ENCODE measurements around the gene ARHGAP27. TPM values are rescaled to one million over a fixed set of nuclear protein-coding genes. Genes with fewer than 3 reads are reported as not detected.

ARHGAP27 gene
- total RNA-seq, 1 donor from 2014 or later = 71.0 TPM

DNA sequence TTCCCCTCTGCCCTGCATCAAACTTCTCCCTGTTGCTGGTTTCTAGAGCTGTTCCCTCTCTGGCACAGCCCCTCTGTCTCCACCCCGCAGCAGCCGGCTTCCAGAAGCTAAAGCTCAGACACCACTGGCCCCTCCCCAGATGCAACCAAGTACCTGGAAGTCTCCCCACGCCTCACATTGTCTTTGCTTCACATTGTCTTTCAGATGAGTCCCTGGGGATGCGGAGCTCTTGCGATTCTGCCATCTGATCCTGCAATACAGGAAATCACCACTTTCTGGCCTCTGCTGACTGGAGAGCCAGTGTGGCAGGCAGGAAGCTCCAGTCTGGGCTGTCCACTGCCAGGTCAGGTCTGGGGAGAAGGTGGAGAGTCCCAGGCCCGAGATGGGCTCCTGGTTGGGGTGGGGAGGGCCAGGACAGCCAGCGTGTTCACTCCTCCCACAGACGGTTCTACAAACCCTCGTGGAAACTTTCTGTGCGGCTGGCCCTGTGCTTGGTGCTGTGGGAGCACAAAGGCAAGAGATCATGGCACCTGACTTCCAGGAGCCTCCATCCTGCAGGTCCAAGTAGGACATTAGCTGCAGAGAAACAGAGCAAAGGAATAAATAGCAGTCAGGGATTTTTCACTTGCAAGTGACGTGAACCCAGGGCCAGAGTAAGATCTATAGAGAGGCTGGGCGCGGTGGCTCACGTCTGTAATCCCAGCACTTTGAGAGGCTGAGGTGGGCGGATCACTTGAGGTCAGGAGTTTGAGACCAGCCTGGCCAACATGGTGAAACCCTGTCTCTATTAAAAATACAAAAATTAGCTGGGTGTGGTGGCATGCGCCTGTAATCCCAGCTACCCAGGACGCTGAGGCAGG, 67.9 kb downstream of the ARHGAP27 start:
- H3K36me3 ChIP-seq = no peaks in the 10 kb centered on the region
- intact Hi-C loops (cut with DNase I) = no loop called here
- TF ChIP-seq, protein P1, sequence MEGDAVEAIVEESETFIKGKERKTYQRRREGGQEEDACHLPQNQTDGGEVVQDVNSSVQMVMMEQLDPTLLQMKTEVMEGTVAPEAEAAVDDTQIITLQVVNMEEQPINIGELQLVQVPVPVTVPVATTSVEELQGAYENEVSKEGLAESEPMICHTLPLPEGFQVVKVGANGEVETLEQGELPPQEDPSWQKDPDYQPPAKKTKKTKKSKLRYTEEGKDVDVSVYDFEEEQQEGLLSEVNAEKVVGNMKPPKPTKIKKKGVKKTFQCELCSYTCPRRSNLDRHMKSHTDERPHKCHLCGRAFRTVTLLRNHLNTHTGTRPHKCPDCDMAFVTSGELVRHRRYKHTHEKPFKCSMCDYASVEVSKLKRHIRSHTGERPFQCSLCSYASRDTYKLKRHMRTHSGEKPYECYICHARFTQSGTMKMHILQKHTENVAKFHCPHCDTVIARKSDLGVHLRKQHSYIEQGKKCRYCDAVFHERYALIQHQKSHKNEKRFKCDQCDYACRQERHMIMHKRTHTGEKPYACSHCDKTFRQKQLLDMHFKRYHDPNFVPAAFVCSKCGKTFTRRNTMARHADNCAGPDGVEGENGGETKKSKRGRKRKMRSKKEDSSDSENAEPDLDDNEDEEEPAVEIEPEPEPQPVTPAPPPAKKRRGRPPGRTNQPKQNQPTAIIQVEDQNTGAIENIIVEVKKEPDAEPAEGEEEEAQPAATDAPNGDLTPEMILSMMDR (IDR thresholded peaks at IDR 0.05) = no peak

GRCh38 chr17:45363498-45363897, 69.2 kb downstream of the ARHGAP27 start:
- intact Hi-C loops (cut with DNase I) = no loop called here
- no peak overlapping the region for H3K4me3 ChIP-seq
- no peaks in the 10 kb centered on the region for H3K36me3 ChIP-seq
- TF ChIP-seq, protein P1 (IDR thresholded peaks at IDR 0.05) = no peak
- H3K4me1 ChIP-seq = no peaks in the 10 kb centered on the region
- no peak for DNase-seq
- H3K9me3 ChIP-seq = no peaks in the 10 kb centered on the region
- H3K27me3 ChIP-seq (ENCODE audit: low read depth) = no peaks in the 10 kb centered on the region
- no peak overlapping the region for H3K27ac ChIP-seq
- no peak for ATAC-seq

More for the DNA sequence above, 67.9 kb downstream of the ARHGAP27 start:
- no peaks in the 10 kb centered on the region for H3K27me3 ChIP-seq (ENCODE audit: low read depth)
- no peaks in the 10 kb centered on the region for H3K4me1 ChIP-seq
- H3K4me3 ChIP-seq = no peak overlapping the region
- no peaks in the 10 kb centered on the region for H3K9me3 ChIP-seq
- DNase-seq (no peak), ATAC-seq (no peak)
- H3K27ac ChIP-seq = no peak overlapping the region

DNA sequence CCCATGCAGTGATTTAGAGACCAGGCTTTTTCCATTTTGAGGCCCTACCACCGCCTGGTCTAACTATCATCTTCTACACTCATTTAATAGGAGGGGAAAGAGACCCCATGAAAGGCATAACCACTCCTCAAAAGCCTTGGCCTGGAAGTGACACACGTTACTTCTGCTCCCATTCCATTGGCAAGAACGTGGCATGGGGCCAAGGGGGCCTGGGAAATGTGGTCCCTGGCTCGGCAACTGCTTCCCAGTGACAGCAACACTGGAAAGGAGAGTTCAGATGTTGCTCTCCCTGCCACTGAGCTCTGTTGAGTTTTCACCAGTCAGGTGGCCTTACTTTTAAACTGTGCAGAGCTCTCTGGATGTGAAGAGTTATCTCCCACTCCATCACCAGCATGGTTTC, 70.7 kb downstream of the ARHGAP27 start:
- ATAC-seq = no peak
- H3K9me3 ChIP-seq = no peaks in the 10 kb centered on the region
- intact Hi-C loops (cut with DNase I) = no loop called here
- DNase-seq = peak; percentile 22
- TF ChIP-seq, protein P1 (IDR thresholded peaks at IDR 0.05) = no peak
- H3K4me1 ChIP-seq = no peaks in the 10 kb centered on the region
- H3K36me3 ChIP-seq = no peaks in the 10 kb centered on the region
- H3K27ac ChIP-seq = no peak overlapping the region
- no peaks in the 10 kb centered on the region for H3K27me3 ChIP-seq (ENCODE audit: low read depth)
- no peak overlapping the region for H3K4me3 ChIP-seq

- TF ChIP-seq, protein P1 (IDR thresholded peaks at IDR 0.05) = no peak
- DNase-seq = peak; percentile 1
- Histone ChIP-seq H3K4me1 (no peaks in the 10 kb centered on the region), H3K9me3 (no peaks in the 10 kb centered on the region), H3K4me3 (no peak overlapping the region), H3K27ac (no peak overlapping the region), H3K36me3 (no peaks in the 10 kb centered on the region), H3K27me3 (ENCODE audit: low read depth) (no peaks in the 10 kb centered on the region)
- intact Hi-C loops (cut with DNase I) = no loop called here
- no peak for ATAC-seq
Measured at GRCh38 chr17:45361451-45361850, 71.2 kb downstream of the ARHGAP27 start.

GRCh38 chr17:45357364-45357997, 75.2 kb downstream of the ARHGAP27 start:
- H3K27me3 ChIP-seq (ENCODE audit: low read depth) = no peaks in the 10 kb centered on the region
- ATAC-seq (no peak), DNase-seq (no peak)
- no peak overlapping the region for H3K27ac ChIP-seq
- intact Hi-C loops (cut with DNase I) = no loop called here
- TF ChIP-seq, protein P1 (IDR thresholded peaks at IDR 0.05) = no peak
- no peaks in the 10 kb centered on the region for H3K9me3 ChIP-seq
- H3K4me3 ChIP-seq = no peak overlapping the region
- H3K36me3 ChIP-seq = no peaks in the 10 kb centered on the region
- no peaks in the 10 kb centered on the region for H3K4me1 ChIP-seq

All from lower lobe of right lung (tissue), 2 donors.